HepG2 (cell line): ENCODE measurements around the gene MAP2K6. TPM values are rescaled to one million over a fixed set of nuclear protein-coding genes. Genes with fewer than 3 reads are reported as not detected.

Experiments used
- ATAC-seq: fragments of 200-7000 bp; cut with Tn5 transposase; 3 replicates; pipeline ENCODE4 v1.9.1; 2020; ENCODE audit warnings: mild to moderate bottlenecking, moderate library complexity
- BruUV-seq: library from RNA; stranded (reverse); fragments of 400-500 nt; replicated peaks from 2 replicates; lab custom pipeline; 2021; lab: Mats Ljungman, UMichigan
- CTCF ChIA-PET: fragments of 300-600 bp; formaldehyde crosslinking; extraction: SDS; loops from one replicate; lab custom pipeline; 2021; ENCODE audit warnings: low total read pairs, inconsistent platforms, low intra/inter-chr PET ratio; lab: Yijun Ruan, JAX
- POLR2A ChIA-PET: fragments of 350-600 bp; sonication (Branson Sonifier 250); formaldehyde crosslinking; loops from one replicate; lab custom pipeline; 2020; ENCODE audit warnings: antibody characterized with exemption, inconsistent platforms; lab: Yijun Ruan, JAX
- DNase-seq: peaks from one replicate; pipeline ENCODE4 v3.0.0-alpha.2; 2015; ENCODE audit warnings: low spot score
- FAIRE-seq: peaks from 3 replicates; lab custom pipeline; 2011; peaks lifted over from hg19 to GRCh38; lab: Jason Lieb, UNC
- H2AFZ ChIP-seq: one replicate; pipeline ENCODE4 v1.6.1; 2011; ENCODE audit warnings: low read length, inconsistent platforms
- H3K27ac ChIP-seq: fragments of 300-600 bp; 3 replicates; pipeline ENCODE4 v1.8.0; 2011; ENCODE audit warnings: mixed run types, mild to moderate bottlenecking, mixed read lengths, low read length, inconsistent platforms; ENCODE audit not compliant: insufficient read depth; ENCODE audit errors: extremely low read length
- H3K27me3 ChIP-seq, 2 experiments: fragments of 200-600 bp in 1 of 2; 2 replicates in 1 of 2; 3 replicates in 1 of 2; pipeline versions ENCODE4 v1.6.0 to v1.8.0; 2011; ENCODE audit warnings: low read length in 2 of 2, mild to moderate bottlenecking in 2 of 2, moderate library complexity in 2 of 2, inconsistent platforms in 1 of 2; ENCODE audit not compliant: insufficient read depth in 2 of 2, control insufficient read depth in 1 of 2
- H3K36me3 ChIP-seq, 2 experiments: fragments of 200-600 bp in 1 of 2; replicated peaks in 1 of 2; 2 replicates in 1 of 2; 3 replicates in 1 of 2; pipeline versions ENCODE4 v1.5.1 to v1.8.0; 2011; ENCODE audit warnings: low read length in 2 of 2, inconsistent platforms in 1 of 2; ENCODE audit not compliant: insufficient read depth in 2 of 2, control insufficient read depth in 1 of 2
- H3K4me1 ChIP-seq: 2 replicates; pipeline ENCODE4 v1.5.1; 2012; ENCODE audit warnings: low read length, inconsistent platforms; ENCODE audit not compliant: insufficient read depth
- H3K4me2 ChIP-seq: 2 replicates; pipeline ENCODE4 v1.6.0; 2011; ENCODE audit warnings: low read depth, low read length, inconsistent platforms
- H3K4me3 ChIP-seq, 3 experiments: fragments of 200-600 bp in 1 of 3; sonication (generic), shearing (Covaris generic) in 1 of 3; replicated peaks in 1 of 3; 2 replicates each; pipeline ENCODE4 v1.5.1; 2011 to 2016; ENCODE audit warnings: low read length in 3 of 3, inconsistent platforms in 2 of 3, low read depth in 2 of 3, mild to moderate bottlenecking in 2 of 3, control low read depth in 1 of 3, mixed read lengths in 1 of 3; ENCODE audit not compliant: insufficient read depth in 1 of 3
- H3K79me2 ChIP-seq: one replicate; pipeline ENCODE4 v1.6.1; 2011; ENCODE audit warnings: low read length, inconsistent platforms; ENCODE audit not compliant: insufficient read depth
- H3K9ac ChIP-seq: 2 replicates; pipeline ENCODE4 v1.6.0; 2011; ENCODE audit warnings: mild to moderate bottlenecking, low read depth, low read length, inconsistent platforms; ENCODE audit not compliant: insufficient read depth
- H3K9me3 ChIP-seq: 2 replicates; pipeline ENCODE4 v1.5.1; 2012; ENCODE audit warnings: mild to moderate bottlenecking, low read length
- H4K20me1 ChIP-seq: 2 replicates; pipeline ENCODE4 v1.6.0; 2011; ENCODE audit warnings: inconsistent platforms, mild to moderate bottlenecking, low read length, moderate library complexity; ENCODE audit not compliant: insufficient read depth
- HNF4A ChIP-seq: sonication (generic); formaldehyde crosslinking; IDR thresholded peaks from 2 replicates; pipeline ENCODE4 v1.4.0; 2020; ENCODE audit warnings: missing genetic modification reagents
- ZBTB7A ChIP-seq: sonication (generic); formaldehyde crosslinking; IDR thresholded peaks from 2 replicates; pipeline ENCODE4 v1.8.0; 2022; ENCODE audit warnings: mild to moderate bottlenecking, missing genetic modification reagents
- WGBS: methylation state at CpG from one replicate; pipeline ENCODE4 v1.1.6; 2017; ENCODE audit warnings: low lambda C conversion rate; 5-methylcytosine and 5-hydroxymethylcytosine counted together
- in situ Hi-C: cut with HindIII; loops from 2 replicates; pipeline ENCODE4 v1.10.0; 2017; ENCODE audit warnings: low pct_unique_long_range_greater_than_20kb; ENCODE audit not compliant: extremely low pct_ligation_motif_present
- intact Hi-C: fragments of 100-400 bp; cut with micrococcal nuclease; formaldehyde crosslinking; loops from one replicate; pipeline ENCODE4 v1.10.0; 2022; ENCODE audit not compliant: unreplicated experiment
- polyA plus RNA-seq, 8 experiments: library from polyadenylated mRNA; depleted of rRNA in 3 of 8; stranded (reverse) in 7 of 8; unstranded in 1 of 8; fragments of >200 nt; fragmentation: Illumina TruSeq in 4 of 8; extraction: Trizol in 4 of 8; gene quantifications; 2 replicates each; pipeline versions ENCODE4 v1.2.1 to v1.2.3, GENCODE V29; 2011 to 2016; ENCODE audit warnings: low read depth in 4 of 8, missing spikeins in 1 of 8, mixed read lengths in 1 of 8; ENCODE audit not compliant: insufficient read depth in 1 of 8
- total RNA-seq, 5 experiments: library from RNA; depleted of rRNA; stranded (reverse); fragments of >200 nt; fragmentation: Illumina TruSeq; extraction: Trizol; gene quantifications; 2 replicates each; pipeline ENCODE4 v1.2.3, GENCODE V29; 2016; ENCODE audit warnings: low read depth in 1 of 5
- TF ChIP-seq, protein P1 (sequence below): sonication (generic); formaldehyde crosslinking; IDR thresholded peaks from 2 replicates; pipeline ENCODE4 v1.4.0; 2020; ENCODE audit warnings: mild to moderate bottlenecking, missing genetic modification reagents
- TF ChIP-seq, protein P2 (sequence below): sonication (generic); formaldehyde crosslinking; IDR thresholded peaks from 2 replicates; pipeline ENCODE4 v1.5.0; 2020; ENCODE audit warnings: mild to moderate bottlenecking, missing genetic modification reagents
- TF ChIP-seq, protein P3 (sequence below): sonication (generic); formaldehyde crosslinking; IDR thresholded peaks from 2 replicates; pipeline ENCODE4 v1.8.1; 2023; ENCODE audit warnings: mild to moderate bottlenecking, missing genetic modification reagents

The MAP2K6 gene
- total and polyA plus RNA-seq, 2 of the 13 experiments (the other 11 are each of a cell fraction or from before 2014, with no cell fraction given) = 5.1 to 33.6 TPM

DNA sequence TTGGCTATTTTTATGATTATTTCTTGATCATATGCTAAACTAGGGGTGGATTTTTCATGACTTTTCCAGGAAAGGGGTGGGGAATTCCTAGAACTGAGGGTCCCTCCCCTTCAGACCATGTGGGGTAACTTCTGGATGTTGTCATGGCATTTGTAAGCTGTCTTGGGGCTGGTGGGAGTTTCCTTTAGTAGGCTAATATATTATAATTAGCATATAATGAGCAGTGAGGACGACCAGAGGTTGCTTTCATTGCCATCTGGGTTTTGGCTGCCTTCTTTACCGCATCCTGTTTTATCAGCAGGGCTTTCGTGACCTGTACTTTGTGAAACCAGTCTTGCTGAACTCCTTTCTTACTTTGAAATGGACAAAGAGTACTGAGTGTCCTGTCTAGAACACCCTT, 47.2 kb upstream of the MAP2K6 start (continued):
- TF ChIP-seq, protein P1, sequence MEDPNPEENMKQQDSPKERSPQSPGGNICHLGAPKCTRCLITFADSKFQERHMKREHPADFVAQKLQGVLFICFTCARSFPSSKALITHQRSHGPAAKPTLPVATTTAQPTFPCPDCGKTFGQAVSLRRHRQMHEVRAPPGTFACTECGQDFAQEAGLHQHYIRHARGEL (CRISPR knock-in tag) = no peak
- TF ChIP-seq, protein P2, sequence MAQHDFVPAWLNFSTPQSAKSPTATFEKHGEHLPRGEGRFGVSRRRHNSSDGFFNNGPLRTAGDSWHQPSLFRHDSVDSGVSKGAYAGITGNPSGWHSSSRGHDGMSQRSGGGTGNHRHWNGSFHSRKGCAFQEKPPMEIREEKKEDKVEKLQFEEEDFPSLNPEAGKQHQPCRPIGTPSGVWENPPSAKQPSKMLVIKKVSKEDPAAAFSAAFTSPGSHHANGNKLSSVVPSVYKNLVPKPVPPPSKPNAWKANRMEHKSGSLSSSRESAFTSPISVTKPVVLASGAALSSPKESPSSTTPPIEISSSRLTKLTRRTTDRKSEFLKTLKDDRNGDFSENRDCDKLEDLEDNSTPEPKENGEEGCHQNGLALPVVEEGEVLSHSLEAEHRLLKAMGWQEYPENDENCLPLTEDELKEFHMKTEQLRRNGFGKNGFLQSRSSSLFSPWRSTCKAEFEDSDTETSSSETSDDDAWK (CRISPR knock-in tag) = no peak
- TF ChIP-seq, all 625 proteins: peak for 0

DNA sequence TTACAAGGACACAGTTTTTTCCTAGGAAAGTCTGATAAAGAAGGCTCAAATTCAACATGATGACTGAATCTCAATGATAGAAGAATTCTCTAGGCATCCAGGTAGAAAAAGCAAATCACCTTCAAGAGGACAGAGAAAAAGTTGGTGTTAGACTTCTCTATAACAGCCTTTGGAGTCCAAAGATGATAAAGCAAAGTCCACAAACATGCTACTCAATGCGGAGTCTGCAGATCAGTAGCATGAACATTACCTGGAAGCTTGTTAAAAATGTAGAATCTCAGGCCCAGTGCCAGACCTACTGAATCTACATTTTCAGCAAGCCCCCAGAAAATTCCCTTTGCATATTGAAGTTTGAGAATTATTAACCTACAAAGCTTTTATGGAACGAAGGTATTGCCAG, 41.4 kb upstream of the MAP2K6 start:
- no peak for DNase-seq
- no peaks in the 10 kb centered on the region for H3K79me2 ChIP-seq
- no peaks in the 10 kb centered on the region for H3K27me3 ChIP-seq
- ChIA-PET POLR2A (no interaction called here), CTCF (no interaction called here)
- H3K36me3 ChIP-seq = no peaks in the 10 kb centered on the region
- no peak overlapping the region for H3K27ac ChIP-seq
- no peak for ATAC-seq
- no peak for FAIRE-seq
- in situ Hi-C loops (no loop called here), intact Hi-C loops (no loop called here)
- no peaks in the 10 kb centered on the region for H3K9me3 ChIP-seq
- H3K4me1 ChIP-seq = peaks cover 6% of the 10 kb centered on the region
- WGBS = 0% methylated on average over 2 of the region's 2 CpGs
- no TSS peak for BruUV-seq
- H3K4me2 ChIP-seq = no peak overlapping the region
- H3K9ac ChIP-seq = no peak overlapping the region
- TF ChIP-seq ZBTB7A (CRISPR knock-in tag) (no peak), HNF4A (CRISPR knock-in tag) (peak; percentile 48)
- TF ChIP-seq, protein P3, sequence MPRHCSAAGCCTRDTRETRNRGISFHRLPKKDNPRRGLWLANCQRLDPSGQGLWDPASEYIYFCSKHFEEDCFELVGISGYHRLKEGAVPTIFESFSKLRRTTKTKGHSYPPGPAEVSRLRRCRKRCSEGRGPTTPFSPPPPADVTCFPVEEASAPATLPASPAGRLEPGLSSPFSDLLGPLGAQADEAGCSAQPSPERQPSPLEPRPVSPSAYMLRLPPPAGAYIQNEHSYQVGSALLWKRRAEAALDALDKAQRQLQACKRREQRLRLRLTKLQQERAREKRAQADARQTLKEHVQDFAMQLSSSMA (CRISPR knock-in tag) = no peak
- no peak overlapping the region for H3K4me3 ChIP-seq
- no peak overlapping the region for H2AFZ ChIP-seq
- no peaks in the 10 kb centered on the region for H4K20me1 ChIP-seq
